Raji (cell line): ENCODE data around the gene RHBG.

ENCODE experiments used
- POLR2A ChIP-seq: IDR thresholded peaks from 2 replicates; pipeline ENCODE4 v1.6.1; 2011; ENCODE audit warnings: low read depth, low read length, control low read depth; ENCODE audit not compliant: insufficient read depth

RHBG gene

GRCh38 chr1:156358641-156359040 is 10.4 kb upstream of the RHBG start:
- TF ChIP-seq POLR2A: no peak

GRCh38 chr1:156359249-156359648 is 9.8 kb upstream of the RHBG start:
- TF ChIP-seq POLR2A: no peak

GRCh38 chr1:156359973-156360372 is 9.0 kb upstream of the RHBG start:
- TF ChIP-seq POLR2A: no peak

- TF ChIP-seq POLR2A: no peak
Measured at GRCh38 chr1:156360534-156360933, 8.5 kb upstream of the RHBG start.

GRCh38 chr1:156365754-156366153 is 3.3 kb upstream of the RHBG start:
- TF ChIP-seq POLR2A: no peak

GRCh38 chr1:156366378-156367166 is 2.4 kb upstream of the RHBG start:
- no peak for TF ChIP-seq POLR2A

GRCh38 chr1:156367383-156368156 is 1.4 kb upstream of the RHBG start:
- TF ChIP-seq POLR2A: no peak

- no peak for TF ChIP-seq POLR2A
Measured at GRCh38 chr1:156368157-156368658, 803 bp upstream of the RHBG start.

- TF ChIP-seq POLR2A: no peak
Measured at GRCh38 chr1:156371553-156372264, 2.7 kb downstream of the RHBG start.

GRCh38 chr1:156372265-156372586 is 3.2 kb downstream of the RHBG start:
- no peak for TF ChIP-seq POLR2A

- no peak for TF ChIP-seq POLR2A
Measured at GRCh38 chr1:156372876-156373275, 3.9 kb downstream of the RHBG start.

GRCh38 chr1:156373546-156373945 is 4.5 kb downstream of the RHBG start:
- TF ChIP-seq POLR2A: no peak

GRCh38 chr1:156376146-156376545 is 7.1 kb downstream of the RHBG start:
- TF ChIP-seq POLR2A: no peak

- no peak for TF ChIP-seq POLR2A
Measured at GRCh38 chr1:156376958-156377919, 8.2 kb downstream of the RHBG start.
